Measurements from ENCODE around the gene GLI1.

Gene GLI1

DNA sequence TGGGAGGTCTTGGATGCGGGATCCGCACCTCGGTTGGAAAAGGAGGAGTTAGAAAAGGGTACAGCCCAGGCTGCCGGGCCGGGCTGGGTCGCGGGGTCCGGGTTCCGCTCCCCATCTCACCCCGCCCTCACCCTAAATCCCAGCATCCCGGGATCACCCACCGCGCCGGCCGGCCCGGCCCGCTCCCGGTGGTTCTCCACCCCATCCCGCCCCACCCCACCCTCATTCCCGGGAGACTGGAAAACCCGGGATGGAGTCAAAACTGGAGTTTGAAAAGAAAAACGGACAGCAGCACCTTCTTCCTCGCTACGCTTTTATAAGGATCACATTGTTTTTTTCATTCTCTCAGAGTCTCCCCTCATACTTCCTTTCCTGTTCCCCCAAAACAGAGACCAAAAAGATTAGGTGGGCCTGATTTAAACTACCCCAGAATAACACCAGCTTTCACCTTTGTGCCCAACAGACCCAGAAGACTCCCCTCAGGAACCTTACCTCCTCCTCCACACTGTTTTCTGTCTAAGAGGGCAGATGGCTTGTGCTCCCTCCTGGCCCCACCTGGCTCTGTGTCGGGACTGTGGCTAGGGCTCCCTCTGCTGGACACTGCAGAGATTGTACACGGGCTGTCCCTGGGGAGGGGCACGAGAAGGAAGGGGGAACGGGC, 2.8 kb downstream of the GLI1 start:
- no peak for FAIRE-seq
- TF ChIP-seq, protein P1, sequence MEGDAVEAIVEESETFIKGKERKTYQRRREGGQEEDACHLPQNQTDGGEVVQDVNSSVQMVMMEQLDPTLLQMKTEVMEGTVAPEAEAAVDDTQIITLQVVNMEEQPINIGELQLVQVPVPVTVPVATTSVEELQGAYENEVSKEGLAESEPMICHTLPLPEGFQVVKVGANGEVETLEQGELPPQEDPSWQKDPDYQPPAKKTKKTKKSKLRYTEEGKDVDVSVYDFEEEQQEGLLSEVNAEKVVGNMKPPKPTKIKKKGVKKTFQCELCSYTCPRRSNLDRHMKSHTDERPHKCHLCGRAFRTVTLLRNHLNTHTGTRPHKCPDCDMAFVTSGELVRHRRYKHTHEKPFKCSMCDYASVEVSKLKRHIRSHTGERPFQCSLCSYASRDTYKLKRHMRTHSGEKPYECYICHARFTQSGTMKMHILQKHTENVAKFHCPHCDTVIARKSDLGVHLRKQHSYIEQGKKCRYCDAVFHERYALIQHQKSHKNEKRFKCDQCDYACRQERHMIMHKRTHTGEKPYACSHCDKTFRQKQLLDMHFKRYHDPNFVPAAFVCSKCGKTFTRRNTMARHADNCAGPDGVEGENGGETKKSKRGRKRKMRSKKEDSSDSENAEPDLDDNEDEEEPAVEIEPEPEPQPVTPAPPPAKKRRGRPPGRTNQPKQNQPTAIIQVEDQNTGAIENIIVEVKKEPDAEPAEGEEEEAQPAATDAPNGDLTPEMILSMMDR (IDR thresholded peaks at IDR 0.05; ENCODE audit: insufficient read depth, missing control alignments), result peak; percentile 97
- DNase-seq (ENCODE audit: insufficient read length, low spot score), result peak; percentile 93

DNA sequence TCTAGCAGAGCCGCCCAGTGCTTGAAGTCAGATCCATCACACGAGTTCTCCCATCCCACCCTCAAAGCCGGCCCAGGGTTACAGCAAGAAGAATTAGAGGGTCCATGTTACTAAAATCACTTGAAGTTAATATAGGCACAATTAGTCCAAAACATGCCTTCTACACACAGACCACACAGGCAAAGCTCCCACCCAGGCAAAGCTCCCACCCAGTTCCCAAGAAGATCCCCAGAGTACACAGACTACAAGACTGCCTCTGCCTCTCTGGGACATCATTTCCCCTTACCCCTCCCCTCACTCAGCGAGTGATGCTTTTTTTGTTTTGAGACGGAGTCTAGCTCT, 3.3 kb downstream of the GLI1 start:
- no peak for DNase-seq (ENCODE audit: insufficient read length, low spot score)
- no peak for FAIRE-seq
- TF ChIP-seq, protein P1 (IDR thresholded peaks at IDR 0.05; ENCODE audit: insufficient read depth, missing control alignments), result no peak

DNA sequence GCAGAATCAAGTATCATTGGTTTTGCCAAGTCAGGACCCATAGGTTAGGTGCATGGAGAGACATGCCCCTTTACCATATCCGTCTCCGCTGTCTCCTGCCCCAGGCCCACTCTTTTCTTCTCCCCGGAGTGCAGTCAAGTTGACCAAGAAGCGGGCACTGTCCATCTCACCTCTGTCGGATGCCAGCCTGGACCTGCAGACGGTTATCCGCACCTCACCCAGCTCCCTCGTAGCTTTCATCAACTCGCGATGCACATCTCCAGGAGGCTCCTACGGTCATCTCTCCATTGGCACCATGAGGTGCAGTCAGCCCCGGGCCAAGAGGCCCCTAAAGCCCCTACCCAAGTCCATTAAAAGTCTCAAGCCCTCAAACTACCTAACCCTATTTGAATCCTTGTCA, 5.0 kb downstream of the GLI1 start:
- DNase-seq (ENCODE audit: insufficient read length, low spot score), result no peak
- TF ChIP-seq, protein P1 (IDR thresholded peaks at IDR 0.05; ENCODE audit: insufficient read depth, missing control alignments), result no peak
- no peak for FAIRE-seq

DNA sequence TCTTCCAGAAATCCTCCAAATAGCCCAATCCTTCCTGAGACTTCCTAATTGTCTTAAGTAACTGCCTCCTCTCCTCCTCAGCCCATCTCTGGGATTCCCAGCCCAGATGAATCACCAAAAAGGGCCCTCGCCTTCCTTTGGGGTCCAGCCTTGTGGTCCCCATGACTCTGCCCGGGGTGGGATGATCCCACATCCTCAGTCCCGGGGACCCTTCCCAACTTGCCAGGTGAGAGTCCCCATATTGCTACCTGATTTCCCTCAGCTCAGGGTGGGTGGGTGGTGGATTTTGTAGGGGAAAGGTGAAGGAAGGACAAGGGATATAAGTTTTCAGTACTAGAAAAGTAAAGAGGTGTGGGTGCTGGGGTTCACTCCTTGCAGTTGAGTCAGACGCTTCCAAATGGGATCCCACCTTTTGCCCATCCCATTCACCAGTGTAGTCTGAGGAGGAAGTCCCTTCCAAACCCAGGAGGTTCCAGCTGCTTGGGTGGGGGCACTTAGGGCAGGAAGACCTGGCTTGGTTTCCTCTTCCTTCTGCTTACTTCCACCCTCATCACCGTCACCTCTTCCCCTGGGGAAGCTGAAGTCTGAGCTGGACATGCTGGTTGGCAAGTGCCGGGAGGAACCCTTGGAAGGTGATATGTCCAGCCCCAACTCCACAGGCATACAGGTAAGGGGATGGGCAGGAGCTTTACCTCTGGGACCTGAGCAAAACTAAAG, 5.6 kb downstream of the GLI1 start:
- DNase-seq (ENCODE audit: insufficient read length, low spot score) (no peak), FAIRE-seq (no peak)
- TF ChIP-seq, protein P1 (IDR thresholded peaks at IDR 0.05; ENCODE audit: insufficient read depth, missing control alignments), result no peak

DNA sequence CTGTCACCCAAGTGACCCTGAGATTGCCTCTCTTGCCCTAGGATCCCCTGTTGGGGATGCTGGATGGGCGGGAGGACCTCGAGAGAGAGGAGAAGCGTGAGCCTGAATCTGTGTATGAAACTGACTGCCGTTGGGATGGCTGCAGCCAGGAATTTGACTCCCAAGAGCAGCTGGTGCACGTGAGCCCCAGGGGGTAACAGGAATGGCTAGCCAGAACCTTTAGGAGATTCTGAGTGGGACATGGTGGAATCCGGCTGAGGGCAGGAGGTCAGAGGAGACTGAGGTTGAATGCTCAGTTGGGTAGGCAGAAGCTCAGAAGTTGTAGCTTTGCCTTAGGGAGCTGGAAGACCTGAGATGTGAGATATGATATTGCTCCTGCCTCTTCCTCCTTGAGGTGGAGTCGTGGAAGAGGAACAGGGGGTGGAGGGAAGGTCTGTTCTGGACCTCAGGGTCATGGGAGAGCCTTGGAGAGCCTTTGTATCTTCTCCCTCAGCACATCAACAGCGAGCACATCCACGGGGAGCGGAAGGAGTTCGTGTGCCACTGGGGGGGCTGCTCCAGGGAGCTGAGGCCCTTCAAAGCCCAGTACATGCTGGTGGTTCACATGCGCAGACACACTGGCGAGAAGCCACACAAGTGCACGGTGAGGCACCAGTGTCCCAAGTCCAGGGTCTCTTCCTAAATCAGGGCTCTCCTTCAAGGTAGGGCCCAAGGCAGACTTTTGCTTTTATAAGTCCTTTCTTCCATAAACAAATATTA, 6.3 kb downstream of the GLI1 start:
- no peak for DNase-seq (ENCODE audit: insufficient read length, low spot score)
- FAIRE-seq, result no peak
- TF ChIP-seq, protein P1 (IDR thresholded peaks at IDR 0.05; ENCODE audit: insufficient read depth, missing control alignments), result no peak

DNA sequence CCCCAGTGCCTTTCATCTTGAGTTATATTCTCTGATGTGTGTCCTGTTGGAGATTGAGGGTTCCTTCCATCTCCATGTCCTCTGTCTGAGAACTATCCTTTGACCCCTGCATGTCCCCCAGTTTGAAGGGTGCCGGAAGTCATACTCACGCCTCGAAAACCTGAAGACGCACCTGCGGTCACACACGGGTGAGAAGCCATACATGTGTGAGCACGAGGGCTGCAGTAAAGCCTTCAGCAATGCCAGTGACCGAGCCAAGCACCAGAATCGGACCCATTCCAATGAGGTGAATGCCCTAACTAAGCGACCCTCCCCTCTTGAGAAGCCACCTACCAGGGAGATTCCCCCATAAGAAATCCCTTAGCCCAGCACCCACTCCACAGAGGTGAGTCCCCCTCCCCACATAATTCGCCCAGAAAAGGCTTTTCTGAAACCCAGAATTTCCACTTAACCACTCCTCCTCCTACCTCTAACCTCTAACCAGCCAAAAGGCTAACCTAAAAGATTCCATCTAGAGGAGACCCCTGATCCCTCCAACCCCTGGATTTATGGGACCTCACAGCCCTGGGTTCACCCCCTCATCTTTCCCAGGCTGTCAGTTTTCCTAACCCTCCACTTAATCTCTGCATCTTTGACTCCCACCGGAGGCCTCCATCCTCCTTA, 7.8 kb downstream of the GLI1 start:
- no peak for FAIRE-seq

More for the DNA sequence above, 7.8 kb downstream of the GLI1 start:
- TF ChIP-seq, protein P1 (IDR thresholded peaks at IDR 0.05; ENCODE audit: insufficient read depth, missing control alignments), result no peak
- DNase-seq (ENCODE audit: insufficient read length, low spot score), result no peak
